GM19324 (cell line): ENCODE measurements around the gene GINS1.

Experiments
- ATAC-seq: cut with Tn5 transposase; IDR thresholded peaks from one replicate; pipeline ENCODE4 v1.9.1; 2021; ENCODE audit warnings: mild to moderate bottlenecking, moderate library complexity; ENCODE audit not compliant: unreplicated experiment, low FRiP score

Gene GINS1

GRCh38 chr20:25452333-25452732 lies 44.9 kb downstream of the GINS1 start:
- ATAC-seq: no peak

- ATAC-seq: no peak
Measured at GRCh38 chr20:25453035-25453810, 45.8 kb downstream of the GINS1 start.

DNA sequence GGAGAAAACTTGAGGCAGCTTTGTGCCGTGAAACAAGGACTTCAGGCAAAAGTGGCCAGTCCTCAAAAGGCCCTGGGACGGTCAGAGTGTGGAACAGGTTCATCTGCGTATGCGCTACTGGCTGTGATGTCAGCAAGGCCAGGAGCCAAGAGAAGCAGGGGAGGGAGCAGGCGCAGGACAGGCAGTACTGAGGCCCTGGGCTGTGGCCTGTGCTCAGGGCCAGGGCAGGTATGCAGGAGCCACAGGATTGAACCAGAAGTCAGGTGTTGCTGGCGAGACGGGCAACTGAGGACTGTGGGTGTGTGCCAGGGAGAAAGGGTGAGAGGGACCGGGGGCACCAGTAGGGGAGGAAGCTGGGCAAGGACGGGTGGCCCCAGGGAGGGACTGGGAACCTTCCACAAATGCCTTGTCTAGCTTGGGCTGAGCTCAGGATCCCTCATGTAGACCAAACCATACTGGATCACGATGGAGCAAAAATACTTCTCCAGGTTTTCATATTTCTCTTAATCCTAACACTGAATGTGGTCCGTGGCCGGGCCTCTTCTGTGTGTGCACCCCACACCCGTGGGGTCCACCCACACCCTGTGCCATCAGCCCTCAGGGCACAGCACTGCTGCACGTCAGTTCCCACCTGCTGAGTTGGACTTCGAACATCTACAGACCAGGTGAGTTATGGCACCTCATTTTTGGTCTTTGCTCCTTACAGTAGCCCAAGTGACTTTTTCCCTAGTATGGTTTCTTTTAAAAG lies 46.9 kb downstream of the GINS1 start:
- no peak for ATAC-seq

GRCh38 chr20:25457886-25458680 lies 50.6 kb downstream of the GINS1 start:
- no peak for ATAC-seq

DNA sequence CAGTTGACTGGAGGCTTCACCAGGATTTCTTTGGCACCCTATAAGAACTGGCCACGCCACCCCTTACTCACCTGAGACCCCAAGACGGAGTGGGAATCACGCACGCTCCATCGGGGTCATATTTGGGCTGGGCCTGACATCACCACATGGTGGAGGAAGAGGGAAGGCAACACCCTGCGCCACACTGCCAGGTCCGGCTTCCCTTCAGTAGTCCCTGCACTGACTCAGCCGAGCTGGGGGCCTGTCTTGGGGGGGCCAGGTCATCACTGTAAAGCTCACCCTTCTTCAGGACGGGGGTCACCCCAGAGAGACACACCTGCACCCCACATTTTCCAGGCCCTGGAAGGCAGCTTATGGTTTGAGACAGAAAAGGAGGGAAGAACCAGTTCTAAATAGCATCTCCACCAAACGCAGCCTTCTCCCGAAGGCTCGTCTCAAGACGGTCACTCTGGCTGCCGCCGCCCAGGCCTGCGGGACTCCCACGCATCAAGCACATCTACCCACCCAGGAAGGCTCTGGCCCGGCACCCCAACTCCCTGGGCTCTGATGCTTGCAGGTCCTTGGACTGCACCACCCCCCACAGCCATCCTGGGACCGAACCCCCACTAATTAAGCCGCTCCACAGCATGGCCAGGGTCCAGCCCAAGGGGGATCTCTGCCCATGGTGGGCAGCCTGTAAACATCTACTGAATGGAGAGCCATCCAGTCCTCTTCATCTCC lies 51.8 kb downstream of the GINS1 start:
- ATAC-seq: no peak

DNA sequence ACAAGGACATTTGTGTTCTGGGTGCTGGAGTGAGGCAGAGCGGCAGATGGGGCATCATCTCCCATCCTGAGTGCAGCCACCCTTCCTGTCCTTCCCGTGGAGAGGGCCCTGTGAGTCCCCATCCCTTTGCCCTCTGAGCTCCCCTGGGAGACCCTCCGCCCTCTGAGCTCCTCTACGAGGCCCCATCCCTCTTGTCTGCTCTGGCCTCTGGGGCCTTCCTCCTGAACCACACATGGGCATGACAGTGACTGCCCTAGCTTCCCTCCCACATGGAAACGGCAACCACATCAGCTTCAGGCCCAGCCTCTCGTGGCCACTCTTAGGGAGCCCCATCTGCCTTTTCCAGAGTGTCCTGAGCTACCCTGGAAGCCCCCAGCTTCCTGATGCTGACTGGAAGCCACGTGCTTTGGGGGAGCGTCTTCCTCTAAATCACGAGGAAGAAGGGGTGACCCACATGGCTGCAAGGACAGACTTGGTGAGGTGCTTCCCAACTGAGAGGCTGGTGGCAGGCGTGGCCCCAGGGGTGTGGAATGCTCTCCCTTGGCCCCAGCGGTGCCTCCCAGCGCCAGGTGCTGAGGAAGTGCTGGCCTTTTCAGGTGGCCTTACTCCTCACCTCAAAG lies 52.6 kb downstream of the GINS1 start:
- no peak for ATAC-seq

DNA sequence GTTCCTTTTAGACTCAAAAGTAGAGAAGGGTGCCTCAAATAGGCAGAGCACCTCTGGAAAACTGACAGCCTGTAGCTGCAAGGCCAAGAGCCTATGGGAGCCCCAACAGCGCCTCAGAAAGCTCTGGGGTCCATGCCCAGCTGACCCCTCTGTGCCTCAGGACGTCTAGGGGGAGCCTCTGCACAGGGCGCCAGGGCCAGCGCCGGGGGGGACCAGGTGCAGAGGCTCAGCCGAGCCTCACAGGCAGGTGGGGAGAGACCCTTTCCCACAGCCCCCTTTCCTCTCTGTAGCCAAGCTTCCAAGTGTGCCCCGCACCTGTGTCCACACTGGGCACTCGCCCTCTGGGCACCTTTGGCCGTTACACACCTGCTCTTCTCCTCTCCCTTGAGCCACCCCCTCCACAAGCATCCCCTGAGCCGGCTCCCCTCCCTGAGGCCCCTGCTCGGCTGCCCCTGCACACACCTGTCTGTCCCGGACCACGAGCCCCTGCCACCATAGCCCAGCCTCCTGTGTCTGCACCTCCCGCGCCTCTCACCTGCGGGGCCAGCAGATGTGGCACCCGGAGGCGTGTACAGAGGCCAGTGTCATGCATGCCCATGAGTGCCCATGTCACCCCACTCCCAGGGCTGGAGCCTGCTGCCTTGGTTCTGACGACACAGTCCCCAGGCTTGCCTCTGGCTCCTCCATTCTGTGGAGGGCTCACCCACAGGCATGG lies 53.2 kb downstream of the GINS1 start:
- no peak for ATAC-seq

GRCh38 chr20:25461281-25461650 lies 53.8 kb downstream of the GINS1 start:
- ATAC-seq: no peak

GRCh38 chr20:25461786-25462545 lies 54.5 kb downstream of the GINS1 start:
- ATAC-seq: no peak

- ATAC-seq: no peak
Measured at GRCh38 chr20:25464501-25465242, 57.2 kb downstream of the GINS1 start.

GRCh38 chr20:25465243-25466135 lies 58.0 kb downstream of the GINS1 start:
- no peak for ATAC-seq

DNA sequence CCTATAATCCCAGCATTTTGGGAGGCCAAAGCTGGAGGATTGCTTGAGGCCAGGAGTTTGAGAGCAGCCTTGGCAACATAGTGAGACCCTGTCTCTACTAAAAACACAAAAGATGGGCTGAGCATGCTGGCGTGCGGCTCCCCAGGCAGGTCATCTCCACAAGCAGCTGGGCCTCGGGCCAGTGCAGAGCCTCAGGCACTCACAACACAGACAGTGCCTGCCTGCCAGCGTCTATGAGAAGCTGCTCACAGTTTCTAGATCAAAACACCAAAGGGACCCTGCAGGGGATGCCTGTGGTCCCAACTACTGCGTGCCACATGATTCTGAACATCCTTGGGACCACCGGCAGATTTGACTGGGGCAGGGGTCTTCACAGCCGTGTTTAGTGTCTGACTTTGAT lies 59.4 kb downstream of the GINS1 start:
- no peak for ATAC-seq

DNA sequence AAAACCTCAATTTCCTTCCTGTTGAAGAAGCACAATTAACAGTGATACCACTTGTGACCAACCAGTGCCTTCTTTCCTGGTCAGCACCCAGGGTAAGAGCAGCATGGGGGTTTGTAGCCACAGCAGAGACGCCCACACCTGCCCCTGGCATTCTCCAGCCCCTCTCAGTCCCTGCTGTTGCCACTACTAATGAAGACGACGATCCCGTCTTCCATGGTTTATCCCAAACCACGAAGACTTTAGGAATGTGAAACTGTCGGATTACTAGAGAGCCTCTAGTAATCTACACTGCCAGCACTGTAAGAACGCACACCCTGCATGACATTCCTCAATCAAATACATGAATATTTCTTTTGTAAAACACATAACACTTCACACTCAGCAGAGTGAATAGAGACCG lies 60.0 kb downstream of the GINS1 start:
- ATAC-seq: no peak

DNA sequence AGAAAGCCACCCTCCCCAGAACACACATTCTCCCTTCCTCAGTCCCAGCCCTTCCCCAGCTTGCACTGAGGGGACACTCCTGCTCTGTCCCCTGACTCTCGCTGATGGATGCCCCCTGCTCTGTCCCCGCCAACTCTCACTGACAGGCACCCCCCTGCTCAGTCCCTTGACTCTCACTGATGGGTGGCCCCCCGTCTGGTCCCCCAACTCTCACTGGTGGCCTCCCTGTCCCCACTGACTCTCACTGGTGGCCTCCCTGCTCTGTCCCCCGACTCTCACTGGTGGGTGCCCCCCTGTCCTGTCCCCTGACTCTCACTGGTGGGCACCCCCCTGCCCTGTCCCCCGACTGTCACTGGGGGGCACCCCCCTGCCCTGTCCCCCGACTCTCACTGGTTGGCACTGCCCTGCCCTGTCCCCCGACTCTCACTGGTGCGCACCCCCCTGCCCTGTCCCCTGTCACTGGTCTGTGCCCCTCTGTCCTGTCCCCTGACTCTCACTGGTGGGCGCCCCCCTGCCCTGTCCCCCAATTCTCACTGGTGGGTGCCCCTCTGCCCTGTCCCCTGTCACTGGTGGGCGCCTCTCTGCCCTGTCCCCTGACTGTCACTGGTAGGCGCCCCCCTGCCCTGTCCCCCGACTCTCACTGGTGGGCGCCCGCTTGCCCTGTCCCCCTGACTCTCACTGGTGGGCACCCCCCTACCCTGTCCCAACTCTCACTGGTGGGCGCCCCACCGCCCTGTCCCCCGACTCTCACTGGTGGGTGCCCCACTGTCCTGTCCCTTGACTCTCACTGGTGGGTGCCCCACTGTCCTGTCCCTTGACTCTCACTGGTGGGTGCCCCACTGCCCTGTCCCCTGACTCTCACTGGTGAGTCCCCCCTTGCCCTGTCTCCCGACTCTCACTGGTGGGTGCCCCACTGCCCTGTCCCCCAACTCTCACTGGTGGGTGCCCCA lies 60.9 kb downstream of the GINS1 start:
- ATAC-seq: no peak

DNA sequence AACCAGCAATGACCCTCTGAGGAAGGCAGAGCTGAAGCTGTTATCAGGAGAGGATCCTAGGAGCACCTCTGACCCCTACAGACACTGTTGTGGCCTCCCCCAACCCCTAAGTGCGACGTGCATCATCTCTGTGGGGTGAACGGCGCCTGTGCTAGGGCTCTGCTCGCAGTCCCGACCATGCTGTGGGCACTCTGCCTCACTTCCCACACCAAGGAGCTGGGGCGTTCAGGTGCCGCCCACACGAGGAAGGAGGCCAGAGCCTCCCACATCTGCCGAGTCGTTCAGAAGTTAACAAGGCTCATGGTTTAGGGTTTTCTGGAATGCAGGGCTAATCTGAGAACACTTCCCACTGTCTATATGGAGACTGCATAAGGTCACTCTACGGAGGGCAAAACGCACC lies 62.1 kb downstream of the GINS1 start:
- ATAC-seq: no peak

DNA sequence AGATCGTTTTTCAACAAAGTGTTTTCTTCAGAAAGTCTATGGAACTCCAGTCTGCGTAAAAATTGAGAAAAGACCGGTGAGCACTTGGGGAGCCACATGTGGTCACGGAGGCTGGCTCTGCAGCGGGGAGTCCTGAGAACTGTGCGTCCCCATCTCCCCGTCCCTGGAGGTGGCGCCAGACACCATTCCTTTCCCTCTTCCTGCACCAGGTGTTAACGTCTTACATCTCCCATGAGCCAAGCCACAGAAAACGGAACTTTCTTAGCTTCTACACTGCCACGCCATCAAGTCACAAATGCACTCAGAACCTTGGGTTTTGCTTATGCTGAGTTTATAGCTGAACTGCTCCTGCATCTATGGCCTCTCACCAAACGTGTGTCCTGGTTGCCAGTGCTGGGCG lies 62.6 kb downstream of the GINS1 start:
- peak; percentile 70 for ATAC-seq
